GM12878 (cell line): ENCODE results near the gene PLVAP. TPM values are rescaled to one million over a fixed set of nuclear protein-coding genes. Genes with fewer than 3 reads are reported as not detected.
A peak's percentile ranks its signal among the peaks of the same experiment; 100 is the strongest.

Source experiments
- ATAC-seq: fragments of 200-7000 bp; cut with Tn5 transposase; 3 replicates; pipeline ENCODE4 v1.9.1; 2020; ENCODE audit warnings: mild to moderate bottlenecking, moderate library complexity
- BruUV-seq: library from RNA; stranded (reverse); fragments of 400-500 nt; replicated peaks from 2 replicates; lab custom pipeline; 2021; lab: Mats Ljungman, UMichigan
- CTCF ChIA-PET: fragments of 300-600 bp; sonication (Branson Sonifier 250); formaldehyde crosslinking; extraction: SDS; loops from one replicate; lab custom pipeline; 2021; ENCODE audit warnings: inconsistent platforms; lab: Yijun Ruan, JAX
- POLR2A ChIA-PET: fragments of 350-600 bp; formaldehyde crosslinking; extraction: SDS; loops from one replicate; lab custom pipeline; 2021; ENCODE audit warnings: inconsistent platforms; lab: Charles Lee
- RAD21 ChIA-PET: fragments of 300-600 bp; sonication (Branson Sonifier 250); formaldehyde crosslinking; loops from one replicate; lab custom pipeline; 2023; ENCODE audit warnings: antibody characterized with exemption; ENCODE audit not compliant: unreplicated experiment; lab: Charles Lee
- SMC1A ChIA-PET: fragments of 300-600 bp; sonication (Branson Sonifier 250); formaldehyde crosslinking; loops from one replicate; lab custom pipeline; 2023; ENCODE audit not compliant: unreplicated experiment, uncharacterized antibody; lab: Charles Lee
- DNase-seq: peaks from one replicate; pipeline ENCODE4 v3.0.0-alpha.2; 2011; ENCODE audit warnings: low read depth, low spot score
- FAIRE-seq: peaks from 3 replicates; lab custom pipeline; 2011; peaks lifted over from hg19 to GRCh38; lab: Jason Lieb, UNC
- H2AFZ ChIP-seq: 2 replicates; pipeline ENCODE4 v1.6.0; 2011; ENCODE audit warnings: low read depth, low read length, control low read depth; ENCODE audit not compliant: control insufficient read depth
- H3K27ac ChIP-seq: 2 replicates; pipeline ENCODE4 v1.5.1; 2011; ENCODE audit warnings: control low read depth; ENCODE audit not compliant: control insufficient read depth, insufficient read depth
- H3K27me3 ChIP-seq, 2 experiments: replicated peaks in 1 of 2; 2 replicates each; pipeline versions ENCODE4 v1.6.0 to v1.6.1; 2011; ENCODE audit warnings: low read length in 1 of 2; ENCODE audit not compliant: control insufficient read depth in 2 of 2, insufficient read depth in 2 of 2
- H3K36me3 ChIP-seq, 2 experiments: 2 replicates each; pipeline ENCODE4 v1.5.1; 2011; ENCODE audit warnings: low read length in 1 of 2; ENCODE audit not compliant: control insufficient read depth in 2 of 2, insufficient read depth in 2 of 2
- H3K4me1 ChIP-seq: 2 replicates; pipeline ENCODE4 v1.6.1; 2011; ENCODE audit warnings: mild to moderate bottlenecking, low read length, moderate library complexity, mixed read lengths; ENCODE audit not compliant: control insufficient read depth, insufficient read depth
- H3K4me2 ChIP-seq: 2 replicates; pipeline ENCODE4 v1.6.0; 2011; ENCODE audit warnings: control low read depth; ENCODE audit not compliant: control insufficient read depth, insufficient read depth
- H3K4me3 ChIP-seq: fragments of 200-600 bp; sonication (generic); 2 replicates; pipeline ENCODE4 v1.5.1; 2016
- H3K79me2 ChIP-seq: 2 replicates; pipeline ENCODE4 v1.6.0; 2011; ENCODE audit warnings: low read length; ENCODE audit not compliant: control insufficient read depth, insufficient read depth
- H3K9ac ChIP-seq: 2 replicates; pipeline ENCODE4 v1.8.0; 2011; ENCODE audit warnings: low read length, control low read depth, mixed read lengths; ENCODE audit not compliant: control insufficient read depth, insufficient read depth
- H3K9me3 ChIP-seq: replicated peaks from 3 replicates; pipeline ENCODE4 v1.5.1; 2011; ENCODE audit warnings: mild to moderate bottlenecking, low read length; ENCODE audit not compliant: control insufficient read depth, insufficient read depth
- H4K20me1 ChIP-seq: 2 replicates; pipeline ENCODE4 v1.6.0; 2011; ENCODE audit not compliant: control insufficient read depth, insufficient read depth
- CEBPB ChIP-seq, 2 experiments: fragments of 150-350 bp in 1 of 2; IDR thresholded peaks; 2 replicates each; pipeline ENCODE4 v1.6.1; 2012 to 2014; ENCODE audit warnings: low read depth in 2 of 2, low read length in 2 of 2, borderline replicate concordance in 1 of 2, inconsistent platforms in 1 of 2
- NBN ChIP-seq: fragments of 450-650 bp; IDR thresholded peaks from 2 replicates; pipeline ENCODE4 v1.6.1; 2016
- RELA ChIP-seq: fragments of 450-650 bp; IDR thresholded peaks from 2 replicates; pipeline ENCODE4 v1.8.0; 2014; ENCODE audit warnings: borderline replicate concordance; ENCODE audit not compliant: partially characterized antibody
- WGBS: methylation state at CpG from one replicate; pipeline ENCODE4 v1.1.6; 2016; ENCODE audit warnings: low lambda C conversion rate; ENCODE audit not compliant: insufficient replicate concordance, insufficient coverage; ENCODE audit errors: missing lambda C conversion rate; 5-methylcytosine and 5-hydroxymethylcytosine counted together
- in situ Hi-C: fragments of 300-500 bp; cut with MboI; formaldehyde crosslinking; loops from 9 replicates; pipeline ENCODE4 v1.14.3; 2018; ENCODE audit warnings: mixed read lengths
- intact Hi-C: fragments of 100-400 bp; cut with micrococcal nuclease; formaldehyde crosslinking; loops from one replicate; pipeline ENCODE4 v1.14.2; 2022; ENCODE audit not compliant: unreplicated experiment
- polyA plus RNA-seq, 11 experiments: library from polyadenylated mRNA; depleted of rRNA in 4 of 11; unstranded in 6 of 11; stranded (reverse) in 5 of 11; fragments of >200 nt; fragmentation: Nextera tagmentation in 4 of 11; fragmentation: Illumina TruSeq in 1 of 11; extraction: Ambion mirVana in 4 of 11; extraction: Trizol in 1 of 11; gene quantifications; 1 replicate in 1 of 11; 2 replicates in 10 of 11; pipeline versions ENCODE4 v1.2.1 to v1.2.3, GENCODE V29; 2011 to 2016; ENCODE audit warnings: inconsistent platforms in 2 of 11, missing spikeins in 2 of 11, low read depth in 1 of 11
- total RNA-seq, 4 experiments: library from RNA; depleted of rRNA in 3 of 4; stranded (reverse); fragments of >200 nt in 3 of 4; fragmentation: Illumina TruSeq in 1 of 4; extraction: Trizol in 1 of 4; gene quantifications; 2 replicates each; pipeline versions ENCODE4 v1.2.1 to v1.2.3, GENCODE V29; 2013 to 2021
- TF ChIP-seq, protein P1 (sequence below): IDR thresholded peaks from 2 replicates; pipeline ENCODE4 v1.6.1; 2012; ENCODE audit warnings: improper control_type of control experiment, low read depth, low read length; ENCODE audit not compliant: insufficient replicate concordance

PLVAP gene
- total and polyA plus RNA-seq, 10 of the 15 experiments (the other 5 are each of a cell fraction or from before 2014, with no cell fraction given), result 0.03 to 0.54 (median 0.06) TPM; not detected in 4

DNA sequence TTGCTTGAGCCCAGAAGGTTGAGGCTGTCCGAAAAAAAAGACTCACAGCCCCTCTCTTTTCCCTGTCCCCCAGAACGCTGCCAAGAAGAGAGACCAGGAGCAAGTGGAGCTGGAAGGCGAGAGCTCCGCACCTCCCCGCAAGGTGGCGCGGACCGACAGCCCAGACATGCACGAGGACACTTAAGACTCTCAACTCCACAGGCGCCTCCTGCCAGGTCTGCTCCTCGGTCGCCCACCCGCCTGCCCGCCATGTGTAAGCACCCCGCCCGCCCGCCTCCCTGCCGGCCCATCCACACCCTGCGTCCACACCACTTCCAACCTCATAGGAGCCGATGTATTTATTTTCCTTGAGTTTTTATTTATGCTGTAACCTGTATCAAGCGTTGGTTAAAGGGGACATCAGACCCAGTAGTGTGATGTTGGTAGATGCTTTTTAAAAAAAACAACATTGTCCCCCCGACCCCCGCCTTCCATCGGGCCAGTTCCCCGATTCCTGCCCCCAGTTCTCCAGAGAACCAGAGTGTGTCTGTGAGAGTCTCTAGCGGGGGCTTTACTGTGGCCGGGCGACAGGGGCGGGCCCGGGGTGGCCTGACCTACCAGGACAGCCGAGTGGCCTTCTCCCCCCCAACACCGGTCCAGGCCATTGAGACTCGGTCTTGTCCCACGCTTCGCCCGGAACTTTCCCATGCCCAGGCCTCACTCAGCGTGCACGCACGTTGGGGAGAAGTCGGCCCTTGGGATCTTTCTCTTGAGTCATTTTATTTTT lies 57.5 kb downstream of the PLVAP start:
- Histone ChIP-seq H3K79me2 (no peaks in the 10 kb centered on the region), H3K4me2 (no peak overlapping the region), H3K9me3 (no peaks in the 10 kb centered on the region), H3K9ac (no peak overlapping the region), H3K4me1 (no peaks in the 10 kb centered on the region), H3K36me3 (peaks cover 6 to 16% of the 10 kb centered on the region in 2 experiments; a peak in 3 of 4 replicates), H2AFZ (no peak overlapping the region), H4K20me1 (no peaks in the 10 kb centered on the region), H3K27me3 (no peaks in the 10 kb centered on the region), H3K27ac (no peak overlapping the region), H3K4me3 (no peak overlapping the region)
- in situ Hi-C loops, result no loop called here
- FAIRE-seq, result no peak
- ChIA-PET CTCF (no interaction called here), SMC1A (no interaction called here), POLR2A (no interaction called here), RAD21 (no interaction called here)
- TSS peak; percentile 70 for BruUV-seq
- no peak for DNase-seq
- intact Hi-C loops, result no loop called here
- ATAC-seq, result no peak
- TF ChIP-seq RELA (no peak), NBN (no peak), CEBPB (IDR thresholded peaks at IDR 0.05; ENCODE audit: borderline replicate concordance in 1 of 2, low read depth in 2 of 2, low read length in 2 of 2) (no peak)
- TF ChIP-seq, protein P1, sequence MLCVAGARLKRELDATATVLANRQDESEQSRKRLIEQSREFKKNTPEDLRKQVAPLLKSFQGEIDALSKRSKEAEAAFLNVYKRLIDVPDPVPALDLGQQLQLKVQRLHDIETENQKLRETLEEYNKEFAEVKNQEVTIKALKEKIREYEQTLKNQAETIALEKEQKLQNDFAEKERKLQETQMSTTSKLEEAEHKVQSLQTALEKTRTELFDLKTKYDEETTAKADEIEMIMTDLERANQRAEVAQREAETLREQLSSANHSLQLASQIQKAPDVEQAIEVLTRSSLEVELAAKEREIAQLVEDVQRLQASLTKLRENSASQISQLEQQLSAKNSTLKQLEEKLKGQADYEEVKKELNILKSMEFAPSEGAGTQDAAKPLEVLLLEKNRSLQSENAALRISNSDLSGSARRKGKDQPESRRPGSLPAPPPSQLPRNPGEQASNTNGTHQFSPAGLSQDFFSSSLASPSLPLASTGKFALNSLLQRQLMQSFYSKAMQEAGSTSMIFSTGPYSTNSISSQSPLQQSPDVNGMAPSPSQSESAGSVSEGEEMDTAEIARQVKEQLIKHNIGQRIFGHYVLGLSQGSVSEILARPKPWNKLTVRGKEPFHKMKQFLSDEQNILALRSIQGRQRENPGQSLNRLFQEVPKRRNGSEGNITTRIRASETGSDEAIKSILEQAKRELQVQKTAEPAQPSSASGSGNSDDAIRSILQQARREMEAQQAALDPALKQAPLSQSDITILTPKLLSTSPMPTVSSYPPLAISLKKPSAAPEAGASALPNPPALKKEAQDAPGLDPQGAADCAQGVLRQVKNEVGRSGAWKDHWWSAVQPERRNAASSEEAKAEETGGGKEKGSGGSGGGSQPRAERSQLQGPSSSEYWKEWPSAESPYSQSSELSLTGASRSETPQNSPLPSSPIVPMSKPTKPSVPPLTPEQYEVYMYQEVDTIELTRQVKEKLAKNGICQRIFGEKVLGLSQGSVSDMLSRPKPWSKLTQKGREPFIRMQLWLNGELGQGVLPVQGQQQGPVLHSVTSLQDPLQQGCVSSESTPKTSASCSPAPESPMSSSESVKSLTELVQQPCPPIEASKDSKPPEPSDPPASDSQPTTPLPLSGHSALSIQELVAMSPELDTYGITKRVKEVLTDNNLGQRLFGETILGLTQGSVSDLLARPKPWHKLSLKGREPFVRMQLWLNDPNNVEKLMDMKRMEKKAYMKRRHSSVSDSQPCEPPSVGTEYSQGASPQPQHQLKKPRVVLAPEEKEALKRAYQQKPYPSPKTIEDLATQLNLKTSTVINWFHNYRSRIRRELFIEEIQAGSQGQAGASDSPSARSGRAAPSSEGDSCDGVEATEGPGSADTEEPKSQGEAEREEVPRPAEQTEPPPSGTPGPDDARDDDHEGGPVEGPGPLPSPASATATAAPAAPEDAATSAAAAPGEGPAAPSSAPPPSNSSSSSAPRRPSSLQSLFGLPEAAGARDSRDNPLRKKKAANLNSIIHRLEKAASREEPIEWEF, result no peak
- 90% methylated on average over 34 of the region's 40 CpGs for WGBS
